ENCODE measurements around the gene NEK1. TPM values are rescaled to one million over a fixed set of nuclear protein-coding genes. Genes with fewer than 3 reads are reported as not detected.

Gene NEK1
- total RNA-seq, 1 donor from 2014 or later, result 9.1 TPM

DNA sequence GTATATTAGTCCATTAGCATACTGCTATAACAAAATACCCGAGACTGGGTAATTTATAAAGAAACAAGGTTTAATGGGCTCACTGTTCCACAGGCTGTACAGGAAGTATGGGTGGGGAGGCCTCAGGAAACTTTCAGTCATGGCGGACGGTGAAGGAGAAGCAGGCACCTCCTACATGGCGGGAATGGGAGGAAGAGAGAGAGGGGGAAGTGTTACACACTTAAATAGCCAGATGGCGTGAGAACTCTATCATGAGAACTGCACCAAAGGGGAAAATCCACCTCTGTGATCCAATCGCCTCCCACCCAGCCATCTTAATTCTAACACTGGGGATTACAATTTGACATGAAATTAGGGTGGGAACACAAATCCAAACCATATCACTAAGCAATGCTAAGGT is 242.7 kb downstream of the NEK1 start:
- DNase-seq (ENCODE audit: low spot score), result no peak

DNA sequence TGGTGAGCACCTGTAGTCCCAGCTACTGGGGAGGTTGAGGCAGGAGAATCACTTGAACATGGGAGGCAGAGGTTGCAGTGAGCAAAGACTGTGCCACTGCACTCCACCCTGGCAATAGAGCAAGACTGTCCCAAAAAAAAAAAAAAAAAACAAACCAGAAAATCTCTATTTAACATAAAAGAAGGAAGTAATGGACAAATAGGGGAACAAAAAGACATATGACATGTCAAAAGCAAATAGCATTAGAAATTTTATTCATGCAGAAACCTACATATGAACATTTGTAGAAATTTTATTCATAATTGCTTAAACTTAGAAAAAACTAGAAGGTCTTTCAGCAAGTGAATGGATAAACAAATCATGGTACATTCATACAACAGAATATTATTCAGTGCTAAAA is 244.6 kb downstream of the NEK1 start:
- DNase-seq (ENCODE audit: low spot score), result no peak

DNA sequence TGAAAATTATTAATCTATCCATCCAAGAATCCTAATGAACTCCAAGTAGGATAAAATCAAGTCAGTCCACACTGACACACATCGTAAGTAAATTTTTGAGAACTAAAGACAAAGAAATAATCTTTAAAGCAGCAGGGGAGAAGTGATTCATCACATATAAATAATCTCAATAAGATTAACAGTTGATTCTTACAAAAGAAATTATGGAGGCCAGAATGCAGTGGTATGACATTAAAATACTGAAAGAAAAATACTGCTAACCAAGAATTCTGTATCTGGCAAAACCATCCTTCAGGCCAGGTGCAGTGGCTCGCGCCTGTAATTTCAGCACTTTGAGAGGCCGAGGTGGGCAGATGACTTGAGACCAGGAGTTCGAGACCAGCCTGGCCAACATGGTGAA is 245.6 kb downstream of the NEK1 start:
- no peak for DNase-seq (ENCODE audit: low spot score)

DNA sequence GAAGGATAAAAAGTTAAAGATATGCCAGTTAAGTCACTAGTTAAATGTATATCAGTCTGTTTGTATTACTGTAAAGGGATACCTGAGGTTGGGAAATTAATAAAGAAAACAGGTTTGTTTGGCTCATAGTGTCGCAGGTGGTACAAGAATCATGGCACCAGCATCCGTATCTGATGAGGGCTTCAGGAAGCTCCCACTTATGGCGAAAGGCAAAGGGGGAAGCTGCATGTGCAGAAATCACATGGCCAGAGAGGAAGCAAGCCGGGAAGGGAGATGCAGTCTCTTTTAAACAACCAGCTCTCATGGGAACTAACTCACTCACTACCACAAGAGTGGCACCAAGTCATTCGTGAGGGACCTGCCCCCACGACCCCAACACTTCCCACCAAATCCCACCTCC is 249.8 kb downstream of the NEK1 start:
- no peak for DNase-seq (ENCODE audit: low spot score)

DNA sequence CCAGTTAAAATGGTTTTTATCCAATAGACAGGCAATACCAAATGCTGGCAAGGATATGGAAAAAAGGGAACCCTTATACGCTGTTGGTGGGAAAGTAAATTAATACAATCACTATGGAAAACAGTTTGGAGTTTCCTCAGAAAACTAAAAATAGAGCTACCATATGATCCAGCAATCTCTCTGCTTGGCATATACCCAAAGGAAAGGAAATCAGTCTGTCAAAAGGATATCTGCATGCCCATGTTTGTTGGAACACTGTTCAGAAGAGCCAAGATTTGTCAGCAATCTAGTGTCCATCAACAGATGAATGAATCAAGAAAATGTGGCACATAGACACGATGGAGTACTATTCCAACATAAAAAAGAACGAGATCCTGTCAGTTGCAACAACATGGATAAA is 250.6 kb downstream of the NEK1 start:
- no peak for DNase-seq (ENCODE audit: low spot score)

DNA sequence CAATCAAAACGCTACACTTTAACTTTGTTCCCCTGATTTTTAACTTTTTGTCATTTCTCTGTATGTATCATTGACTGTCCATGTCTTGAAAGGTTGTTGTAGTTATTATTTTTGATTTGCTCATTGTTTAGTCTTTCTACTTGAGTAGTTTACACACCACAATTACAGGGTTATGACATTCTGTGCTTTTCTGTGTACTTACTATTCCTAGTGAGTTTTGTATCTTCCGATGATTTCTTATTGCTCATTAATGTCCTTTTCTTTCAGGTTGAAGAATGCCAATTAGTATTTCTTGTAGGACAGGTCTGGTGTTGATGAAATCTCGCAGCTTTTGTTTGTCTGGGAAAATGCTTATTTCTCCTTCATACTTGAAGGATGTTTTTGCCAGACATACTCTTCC is 252.4 kb downstream of the NEK1 start:
- no peak for DNase-seq (ENCODE audit: low spot score)

DNA sequence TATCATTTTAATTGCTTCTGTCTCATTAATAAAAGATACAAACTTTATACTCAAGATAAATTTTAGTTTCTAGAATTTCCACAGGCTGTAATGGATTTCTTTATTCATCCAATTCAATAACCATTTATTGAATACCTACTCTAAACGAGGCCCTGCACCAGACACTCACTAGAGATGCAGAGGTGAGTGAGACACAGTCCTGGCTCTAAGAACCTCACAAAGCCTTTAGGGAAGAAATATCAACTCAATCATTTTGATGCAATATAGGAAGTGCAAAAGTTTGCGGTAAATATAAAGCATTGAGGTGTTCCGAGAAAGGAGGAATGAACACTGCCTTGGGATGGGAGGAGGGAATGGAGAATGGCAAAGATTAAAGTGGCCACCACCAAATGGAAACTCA is 260.0 kb downstream of the NEK1 start:
- no peak for DNase-seq (ENCODE audit: low spot score)

DNA sequence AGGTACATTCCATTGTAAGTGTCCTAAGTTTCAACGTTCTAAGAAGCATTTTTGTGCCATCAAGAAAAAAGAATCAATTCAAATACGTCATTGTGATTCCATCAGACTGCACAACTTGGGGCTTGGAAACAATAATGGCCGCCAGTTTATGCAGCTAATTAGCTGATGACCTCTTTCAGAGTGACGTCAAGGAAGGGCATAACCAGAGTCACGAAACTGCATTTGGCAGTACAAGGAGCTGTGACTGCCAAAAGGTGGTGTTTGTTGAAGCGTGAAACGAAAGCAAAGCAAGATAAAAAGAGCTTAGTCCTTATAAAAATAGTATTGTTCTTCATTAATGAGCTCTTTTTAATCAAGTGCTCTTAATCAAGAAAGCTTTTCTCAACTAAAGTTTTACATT is 260.5 kb downstream of the NEK1 start:
- no peak for DNase-seq (ENCODE audit: low spot score)

DNA sequence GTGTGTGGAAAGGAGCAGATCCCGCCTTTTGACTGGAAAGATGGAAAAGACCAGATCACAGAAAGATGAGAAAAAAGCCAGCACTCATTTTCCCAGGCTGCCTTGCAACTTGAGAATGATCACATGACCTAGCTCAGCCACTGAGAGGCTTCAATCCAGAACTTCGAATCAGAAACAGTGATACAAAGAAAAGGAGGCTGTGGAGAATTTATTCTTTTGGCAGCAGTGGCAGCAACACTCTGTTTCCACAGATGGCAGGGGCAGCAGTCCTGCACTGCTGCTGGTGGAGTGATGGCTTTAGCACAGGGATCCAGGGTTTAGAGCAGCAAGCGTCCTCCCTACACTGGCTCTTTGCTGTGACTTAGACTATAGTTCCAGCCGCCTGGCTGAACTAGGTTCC is 263.8 kb downstream of the NEK1 start:
- DNase-seq (ENCODE audit: low spot score), result no peak

DNA sequence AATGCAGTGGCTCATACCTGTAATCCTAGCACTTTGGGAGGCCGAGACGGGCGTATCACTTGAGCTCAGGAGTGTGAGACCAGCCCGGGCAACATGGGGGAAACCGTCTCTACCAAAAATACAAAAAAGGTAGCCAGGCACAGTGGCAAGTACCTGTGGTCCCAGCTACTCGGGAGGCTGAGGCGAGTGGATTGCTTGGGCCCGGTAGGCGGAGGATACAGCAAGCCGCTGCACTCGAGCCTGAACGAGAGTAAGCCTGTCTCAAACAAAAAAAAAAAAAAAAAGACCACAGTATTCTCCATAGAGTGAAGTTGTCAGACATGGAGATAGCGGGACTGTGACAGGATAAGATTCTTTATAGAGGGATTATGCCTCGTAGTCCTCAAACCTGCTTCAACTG is 265.5 kb downstream of the NEK1 start:
- DNase-seq (ENCODE audit: low spot score), result no peak

DNA sequence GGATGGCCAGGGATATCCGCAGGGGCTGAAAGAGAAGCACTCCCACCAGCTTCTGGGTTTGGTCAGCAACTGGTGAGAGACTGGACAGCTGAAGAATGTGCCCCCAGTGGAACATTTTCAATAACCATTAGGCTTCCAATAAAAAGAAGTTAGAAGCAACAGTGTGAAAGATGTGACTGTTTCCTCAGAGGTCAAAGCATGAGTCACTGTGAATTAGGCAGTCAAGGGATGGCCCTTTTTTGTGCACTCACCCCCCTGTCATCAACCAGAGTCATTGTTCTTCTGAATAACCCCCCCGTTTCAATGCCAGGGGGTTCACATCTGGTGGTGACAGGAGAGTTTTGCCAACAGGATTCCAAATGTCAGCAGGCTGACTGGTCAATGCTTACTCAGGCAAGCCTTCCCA is 267.1 kb downstream of the NEK1 start:
- no peak for DNase-seq (ENCODE audit: low spot score)

Other genes with a start within 250 kb of the NEK1 start
- gene CLCN3, start 8.0 kb upstream of the NEK1 start, total RNA-seq, result 28.7 TPM
- gene HPF1, start 145.4 kb upstream of the NEK1 start, total RNA-seq, result 17.7 TPM